GM21381 (cell line): ENCODE results near the gene PRR23B.
"Not testable (repeated sequence)": the region's sequence is repeated elsewhere in the genome, so short reads cannot be mapped to it uniquely, and the experiment has no call there.

Source experiments
- ATAC-seq: cut with Tn5 transposase; IDR thresholded peaks from one replicate; pipeline ENCODE4 v1.9.1; 2021; ENCODE audit warnings: mild to moderate bottlenecking, moderate library complexity; ENCODE audit not compliant: unreplicated experiment

PRR23B gene

GRCh38 chr3:139020868-139021234 lies at the start of gene PRR23B:
PRR23B (minus strand) TSS chr3:139020926; CDS start chr3:139020661, 265 bp downstream.
- ATAC-seq, result no peak

- ATAC-seq, result no peak
Measured at GRCh38 chr3:139062918-139063317, 42.2 kb upstream of the PRR23B start.

- ATAC-seq, result no peak
Measured at GRCh38 chr3:139052802-139053600, 32.3 kb upstream of the PRR23B start.

- no peak for ATAC-seq
Measured at GRCh38 chr3:139044366-139045210, 23.9 kb upstream of the PRR23B start, which contains the start of gene PRR23C. PRR23C (minus strand) TSS chr3:139044892; CDS start chr3:139044620, 272 bp downstream.

- ATAC-seq, result no peak
Measured at GRCh38 chr3:139043554-139044365, 23.0 kb upstream of the PRR23B start.

- ATAC-seq, result no peak
Measured at GRCh38 chr3:139037478-139037877, 16.8 kb upstream of the PRR23B start.

- no peak for ATAC-seq
Measured at GRCh38 chr3:139032326-139033002, 11.7 kb upstream of the PRR23B start.

GRCh38 chr3:139030576-139030975 lies 9.8 kb upstream of the PRR23B start:
- ATAC-seq, result not testable (repeated sequence)

GRCh38 chr3:139024968-139025367 lies 4.2 kb upstream of the PRR23B start:
- ATAC-seq, result no peak

- ATAC-seq, result no peak
Measured at GRCh38 chr3:139020036-139020867, 474 bp downstream of the PRR23B start.

GRCh38 chr3:139016430-139017048 lies 4.2 kb downstream of the PRR23B start:
- ATAC-seq, result no peak

GRCh38 chr3:139006051-139006716 lies 14.5 kb downstream of the PRR23B start, which contains the start of gene PRR23A:
PRR23A (minus strand) TSS chr3:139006268; CDS start chr3:139006268, 0 bp downstream.
- ATAC-seq, result no peak

GRCh38 chr3:139005356-139005993 lies 15.3 kb downstream of the PRR23B start:
- ATAC-seq, result no peak

- ATAC-seq, result no peak
Measured at GRCh38 chr3:138995706-138996105, 25.0 kb downstream of the PRR23B start.

- ATAC-seq, result no peak
Measured at GRCh38 chr3:138987181-138987580, 33.5 kb downstream of the PRR23B start.

- ATAC-seq, result no peak
Measured at GRCh38 chr3:138985932-138986331, 34.8 kb downstream of the PRR23B start.

- no peak for ATAC-seq
Measured at GRCh38 chr3:138984816-138985215, 35.9 kb downstream of the PRR23B start.

- no peak for ATAC-seq
Measured at GRCh38 chr3:138976047-138976446, 44.7 kb downstream of the PRR23B start.
